GM21390 (cell line): ENCODE measurements around the gene EXOC8.
"Not testable (repeated sequence)": the region's sequence is repeated elsewhere in the genome, so short reads cannot be mapped to it uniquely, and the experiment has no call there.

Experiments used
- ATAC-seq: cut with Tn5 transposase; IDR thresholded peaks from one replicate; pipeline ENCODE4 v1.9.1; 2021; ENCODE audit not compliant: unreplicated experiment

EXOC8 gene

DNA sequence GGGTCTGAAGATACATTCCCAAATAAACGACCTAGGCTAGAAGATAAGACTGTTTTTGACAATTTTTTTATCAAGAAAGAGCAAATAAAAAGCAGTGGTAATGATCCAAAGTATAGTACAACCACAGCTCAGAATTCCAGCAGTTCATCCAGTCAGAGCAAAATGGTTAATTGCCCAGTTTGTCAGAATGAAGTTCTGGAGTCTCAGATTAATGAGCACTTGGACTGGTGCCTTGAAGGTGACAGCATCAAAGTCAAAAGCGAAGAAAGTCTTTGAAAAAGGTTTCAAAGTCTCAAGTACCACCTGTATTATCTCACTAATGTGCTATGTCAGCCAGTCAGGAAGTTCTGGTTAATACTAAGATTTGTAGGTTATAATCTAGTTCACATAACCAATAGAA lies 15.4 kb upstream of the EXOC8 start:
- no peak for ATAC-seq

DNA sequence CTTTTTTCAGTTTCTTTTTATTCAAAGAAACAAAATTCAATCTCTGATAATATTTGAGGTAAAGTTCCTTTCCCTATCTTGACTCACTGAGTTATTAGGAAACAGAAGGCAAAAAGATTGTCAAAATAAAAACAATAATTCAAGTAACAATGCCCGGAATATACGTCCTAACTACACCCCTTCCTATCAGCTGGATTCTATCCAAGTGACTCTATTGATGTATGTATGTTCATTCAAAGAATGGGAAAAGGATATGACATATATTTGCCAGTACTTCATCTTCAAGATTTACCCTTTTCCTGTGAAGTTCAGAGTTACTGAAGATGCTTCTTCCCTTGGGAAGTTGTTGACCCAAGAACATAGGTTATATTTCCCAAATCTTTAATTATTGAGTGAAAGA lies 14.2 kb upstream of the EXOC8 start:
- no peak for ATAC-seq

DNA sequence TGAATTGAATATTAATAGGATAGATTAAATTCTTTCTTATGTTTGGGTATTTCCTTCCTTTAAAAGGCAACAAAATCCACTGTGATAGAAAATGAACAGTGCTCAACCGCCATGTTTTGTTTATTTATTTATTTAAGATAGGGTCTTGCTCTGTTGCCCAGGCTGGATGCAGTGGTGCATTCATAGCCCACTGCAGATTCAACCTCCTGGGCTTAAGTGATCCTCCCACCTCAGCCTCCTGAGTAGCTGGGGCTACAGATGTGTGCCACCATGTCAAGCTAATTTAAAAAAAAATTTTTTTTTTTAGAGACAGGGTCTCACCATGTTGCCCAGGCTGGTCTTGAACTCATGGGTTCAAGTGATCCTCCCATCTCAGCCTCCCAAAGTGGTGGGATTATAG lies 11.2 kb upstream of the EXOC8 start:
- ATAC-seq, result not testable (repeated sequence)

DNA sequence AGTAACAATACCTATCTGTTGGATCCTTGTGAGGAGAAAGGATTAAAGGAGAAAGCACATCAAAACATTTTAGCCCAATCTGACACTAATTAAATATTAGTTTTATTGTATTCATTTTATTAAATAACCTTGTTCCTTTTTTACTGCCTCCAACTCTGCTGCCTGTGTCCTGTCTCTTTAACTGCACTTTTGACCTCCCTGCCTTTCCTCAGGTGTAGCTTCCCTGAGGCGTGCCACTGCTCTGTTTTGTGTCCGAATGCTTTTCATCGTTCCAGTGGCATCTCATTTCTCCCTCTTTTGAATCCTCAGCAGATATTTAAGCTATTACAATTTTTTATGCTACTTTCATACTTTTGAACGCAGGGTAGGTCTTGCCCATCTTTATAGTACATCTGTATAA lies 10.8 kb upstream of the EXOC8 start:
- ATAC-seq, result no peak

DNA sequence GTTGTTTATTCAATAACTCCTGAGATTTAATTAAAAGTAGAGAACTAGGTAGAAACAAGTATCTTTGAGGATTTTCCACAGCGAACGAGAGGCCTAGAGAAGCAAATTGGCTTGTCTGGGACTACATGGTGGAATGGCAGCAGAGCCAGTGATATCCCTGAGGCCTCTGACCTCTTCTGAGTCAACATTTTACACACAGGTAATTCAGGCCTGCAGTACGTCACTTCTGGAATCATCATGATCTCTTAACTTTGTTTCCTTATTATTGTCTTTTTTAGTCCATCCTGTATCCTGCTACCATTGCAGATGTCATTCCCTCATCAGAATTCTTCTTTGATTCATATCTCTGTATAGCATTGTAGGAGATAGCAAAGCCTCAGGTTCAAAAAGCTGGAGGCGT lies 10.3 kb upstream of the EXOC8 start:
- ATAC-seq, result no peak

DNA sequence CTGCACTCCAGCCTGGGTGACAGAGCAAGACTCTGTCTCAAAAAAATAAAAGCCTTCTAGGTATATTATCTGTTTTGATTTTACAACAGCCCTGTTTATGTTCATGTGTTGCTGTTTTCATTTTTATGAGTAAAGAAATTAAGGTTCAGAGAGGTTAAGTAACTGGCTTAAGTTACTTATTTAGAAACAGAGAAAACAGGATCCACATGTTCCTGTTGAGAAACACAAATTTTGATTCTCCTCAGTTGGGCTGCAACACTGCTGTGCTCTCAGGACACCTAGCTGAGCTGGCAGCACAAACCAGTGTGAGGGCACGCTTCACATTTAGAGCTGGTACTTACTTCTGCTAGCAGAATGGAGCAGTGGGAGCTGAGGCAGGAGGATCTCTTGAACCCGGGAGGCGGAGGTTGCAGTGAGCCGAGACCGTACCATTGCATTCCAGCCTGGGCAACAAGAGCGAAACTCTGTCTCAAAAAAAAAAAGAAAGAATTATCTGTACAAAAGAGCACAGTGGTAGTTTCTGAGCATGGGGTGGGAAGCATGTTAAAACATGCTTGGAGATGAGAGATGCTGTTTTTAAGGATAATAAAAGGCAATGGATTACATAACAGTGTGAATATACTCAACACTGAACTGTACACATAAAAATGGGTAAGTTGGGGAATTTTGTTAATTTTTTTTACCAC lies 2.8 kb upstream of the EXOC8 start:
- no peak for ATAC-seq

DNA sequence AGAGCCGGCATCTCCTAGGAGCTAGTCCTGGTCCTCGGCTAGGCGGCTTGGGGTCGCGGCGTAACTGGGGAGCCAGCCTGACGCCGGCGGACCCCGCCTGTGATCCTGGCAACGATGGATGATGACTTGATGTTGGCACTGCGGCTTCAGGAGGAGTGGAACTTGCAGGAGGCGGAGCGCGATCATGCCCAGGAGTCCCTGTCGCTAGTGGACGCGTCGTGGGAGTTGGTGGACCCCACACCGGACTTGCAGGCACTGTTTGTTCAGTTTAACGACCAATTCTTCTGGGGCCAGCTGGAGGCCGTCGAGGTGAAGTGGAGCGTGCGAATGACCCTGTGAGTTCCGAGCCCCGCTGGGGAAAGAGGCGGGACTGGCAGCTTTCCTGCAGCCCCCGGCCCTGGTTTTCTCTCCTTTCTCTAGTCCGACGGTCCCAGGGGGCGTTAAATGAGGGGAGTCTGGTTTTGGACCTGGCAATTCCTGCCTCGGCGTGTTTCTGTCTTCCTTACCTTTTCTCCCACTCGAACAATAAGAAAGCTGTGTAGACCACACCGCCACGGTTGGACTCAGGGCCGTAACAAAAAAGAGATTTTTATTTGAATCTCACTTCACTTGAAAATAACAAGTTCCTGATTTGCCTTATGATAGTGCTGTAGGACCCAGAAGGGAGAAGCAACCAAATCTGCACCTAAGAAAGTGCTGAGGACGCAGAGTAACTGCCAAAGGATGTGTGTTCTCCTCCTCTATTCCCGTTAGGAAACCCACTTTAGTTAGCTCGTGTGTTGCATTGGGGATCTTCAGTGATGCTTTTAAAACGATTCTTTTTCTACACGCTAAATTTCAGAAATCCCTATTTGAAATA lies 847 bp upstream of the EXOC8 start, which contains the start of gene SPRTN:
Gene SPRTN (plus strand): TSS at position 24 of the 859 bp plus-strand sequence. CDS start 91 bp downstream, at position 115.
- peak; percentile 5 for ATAC-seq

DNA sequence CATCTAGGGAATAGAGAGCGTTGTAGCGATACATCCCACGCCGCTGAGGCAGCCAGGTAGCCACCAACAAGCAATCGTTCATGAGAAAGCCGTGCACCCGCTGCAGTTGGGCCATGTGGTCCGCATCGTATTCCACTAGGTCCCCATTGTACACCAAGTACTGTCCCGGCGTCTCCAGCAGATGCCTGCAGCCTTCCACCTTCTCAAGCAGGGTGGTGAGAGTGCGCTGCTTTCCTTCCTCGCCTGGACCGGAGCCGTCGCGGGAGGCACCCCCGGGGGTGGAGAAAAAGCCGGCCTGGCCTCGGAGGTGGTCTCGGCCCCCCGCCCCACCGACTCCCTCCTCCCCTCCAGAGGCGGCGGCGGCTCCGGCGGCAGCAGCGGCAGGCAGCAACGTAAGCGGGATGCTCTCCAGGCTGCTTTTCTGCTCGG lies 595 bp downstream of the EXOC8 start:
- ATAC-seq, result peak; percentile 2

DNA sequence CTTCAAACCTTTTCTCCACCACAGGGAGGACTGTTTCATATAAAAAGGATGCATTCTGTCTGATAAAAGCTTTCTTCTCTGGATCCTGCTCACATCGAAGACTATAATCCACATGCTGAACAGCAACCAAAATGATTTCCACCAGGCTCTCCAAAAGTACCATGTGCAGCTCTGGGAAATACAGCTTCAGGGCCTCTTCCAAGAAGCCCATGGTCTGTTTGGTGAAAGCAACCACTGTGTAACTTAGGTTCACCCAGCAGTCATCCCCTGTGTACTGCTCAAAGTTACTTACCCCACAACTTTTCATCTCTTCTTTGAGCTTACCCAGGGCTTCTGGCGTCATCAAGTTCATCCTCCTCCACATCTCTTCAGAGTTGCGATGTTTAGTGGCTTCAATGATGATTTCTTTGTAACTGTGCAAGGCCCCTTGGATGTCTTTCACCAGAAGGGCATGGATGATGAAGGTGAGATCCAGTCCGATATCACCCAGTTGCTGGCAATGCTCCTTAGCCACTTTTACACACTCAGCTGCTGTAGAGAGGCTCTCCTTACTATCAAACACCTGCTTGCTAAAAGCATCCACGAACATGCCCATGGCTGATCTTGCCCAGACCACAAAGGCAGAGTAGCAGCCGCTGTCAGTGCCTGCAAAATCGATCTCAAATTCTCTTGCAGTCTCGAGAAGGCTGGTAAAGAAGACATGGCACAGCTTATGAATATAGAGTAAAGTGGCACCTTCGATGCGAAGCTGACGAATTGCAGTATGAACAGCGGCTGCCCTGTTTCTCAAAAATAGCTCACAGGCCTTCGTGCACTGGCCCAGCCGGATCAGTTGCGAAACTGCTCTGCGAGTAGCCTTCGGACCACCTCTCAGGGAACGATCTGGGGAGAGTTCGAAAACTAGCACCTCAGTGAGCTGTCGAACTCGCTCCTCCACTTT lies 1.7 kb downstream of the EXOC8 start:
- no peak for ATAC-seq

DNA sequence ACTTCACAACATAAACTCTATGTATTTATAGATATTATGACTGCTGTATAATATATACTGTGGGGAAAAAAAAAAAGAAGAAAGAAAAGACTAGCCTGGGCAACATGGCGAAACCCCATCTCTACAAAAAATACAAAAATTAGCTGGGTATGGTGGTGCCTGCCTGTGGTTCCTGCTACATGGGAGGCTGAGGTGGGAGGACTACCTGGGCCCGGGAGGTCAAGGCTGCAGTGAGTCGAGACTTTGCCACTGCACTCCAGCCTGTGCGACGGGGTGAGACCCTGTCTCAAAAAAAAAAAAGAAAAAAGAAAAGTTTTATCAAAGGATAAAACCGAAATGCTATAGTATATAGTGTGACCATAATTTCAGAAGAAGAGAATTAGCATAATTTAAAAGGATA lies 2.7 kb downstream of the EXOC8 start:
- ATAC-seq, result no peak

DNA sequence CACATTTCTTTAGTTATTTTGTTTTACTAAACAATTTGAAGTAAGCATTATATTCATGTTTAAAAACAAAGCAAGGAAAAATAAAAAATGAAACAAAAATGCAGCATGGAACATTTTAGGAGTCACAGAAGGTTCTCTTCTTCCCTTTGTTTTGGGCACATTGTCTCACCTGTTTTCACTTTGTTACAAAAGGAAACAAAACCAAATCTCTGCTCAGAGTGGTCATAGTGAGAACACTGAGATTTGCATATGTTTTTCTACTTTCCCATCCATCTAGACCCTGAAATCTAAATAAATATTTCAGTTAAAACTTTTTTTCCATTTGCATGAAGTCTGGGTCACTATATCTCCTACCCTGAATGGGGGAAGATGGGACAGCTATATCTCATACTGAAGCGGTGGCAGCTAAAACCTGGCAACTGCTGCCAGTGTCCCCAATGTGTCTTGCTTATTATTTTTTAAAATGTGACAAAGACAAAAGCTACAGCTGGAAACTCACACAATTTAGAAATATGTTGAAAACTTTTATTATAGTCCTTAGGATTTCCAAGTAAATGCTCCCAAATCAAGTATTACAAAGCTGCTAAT lies 3.5 kb downstream of the EXOC8 start:
- peak; percentile 34 for ATAC-seq

DNA sequence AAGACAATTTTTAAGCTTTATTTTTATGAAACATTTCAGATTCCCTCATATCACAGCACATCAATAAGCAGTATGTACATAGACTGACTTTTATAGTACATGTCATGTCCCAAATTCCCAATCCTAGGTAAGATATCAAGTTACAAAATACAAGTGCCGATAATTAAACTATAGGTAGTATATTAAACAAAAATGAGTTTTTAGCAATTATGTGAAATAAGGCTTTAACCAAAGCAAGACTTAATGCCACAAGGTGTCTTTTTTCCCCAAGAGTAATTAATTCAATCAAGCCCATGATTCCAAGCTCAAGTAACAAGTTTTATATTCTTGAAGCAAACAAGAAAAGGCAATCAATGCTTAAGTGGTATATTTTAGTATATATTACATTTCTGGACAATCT lies 4.9 kb downstream of the EXOC8 start:
- ATAC-seq, result no peak

DNA sequence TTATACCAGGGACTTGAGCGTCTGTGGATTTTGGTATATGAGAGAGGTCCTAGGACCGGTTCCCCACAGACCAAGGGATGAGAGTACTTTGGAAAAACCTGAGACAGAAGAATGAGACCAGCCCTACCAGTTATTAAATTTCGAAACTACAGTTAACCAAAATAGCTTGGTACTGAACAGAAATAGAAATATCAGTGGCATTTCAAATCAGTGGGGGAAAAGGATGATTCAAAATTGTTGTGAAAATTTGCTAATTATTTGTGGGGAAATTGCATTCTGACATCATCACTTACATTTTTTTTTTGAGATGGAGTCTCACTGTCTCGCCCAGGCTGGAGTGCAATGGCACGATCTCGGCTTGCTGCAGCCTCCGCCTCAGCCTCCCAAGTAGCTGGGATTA lies 8.2 kb downstream of the EXOC8 start:
- ATAC-seq, result no peak

DNA sequence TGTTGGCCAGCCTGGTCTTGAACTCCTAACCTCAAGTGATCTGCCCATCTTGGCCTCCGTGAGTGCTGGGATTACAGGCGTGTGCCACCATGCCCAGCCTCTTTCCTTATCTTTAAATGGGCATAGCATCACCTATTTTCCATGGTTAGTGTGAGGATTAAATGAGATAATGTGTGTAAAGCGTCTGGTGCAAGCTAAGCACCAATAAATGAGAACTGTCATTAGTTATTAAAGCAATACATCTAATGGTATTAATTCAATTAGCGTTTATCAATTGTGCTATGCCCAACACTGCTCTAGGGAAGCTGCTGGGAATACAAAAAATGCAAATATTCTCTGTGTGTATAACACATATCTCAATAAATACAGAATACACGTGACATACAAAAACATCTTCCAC lies 10.0 kb downstream of the EXOC8 start:
- ATAC-seq, result no peak

DNA sequence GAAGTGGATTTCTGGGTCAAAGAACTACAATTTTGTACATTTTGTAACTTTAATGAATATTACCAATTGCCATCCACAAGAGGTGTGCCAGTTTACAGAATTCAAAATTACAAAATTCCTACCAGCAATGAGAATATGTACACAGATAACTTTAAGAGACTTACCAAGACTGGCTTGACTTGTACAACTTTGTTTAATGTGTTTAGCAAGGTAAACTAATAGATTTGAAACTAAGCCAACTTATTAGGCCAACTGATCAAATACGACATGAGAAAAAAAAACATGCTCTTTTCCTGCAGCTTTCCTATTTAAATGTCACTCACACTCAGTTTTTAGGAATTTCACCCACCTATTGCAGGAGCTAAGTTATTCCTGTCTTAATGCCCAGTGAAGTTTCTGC lies 11.4 kb downstream of the EXOC8 start:
- ATAC-seq, result no peak

DNA sequence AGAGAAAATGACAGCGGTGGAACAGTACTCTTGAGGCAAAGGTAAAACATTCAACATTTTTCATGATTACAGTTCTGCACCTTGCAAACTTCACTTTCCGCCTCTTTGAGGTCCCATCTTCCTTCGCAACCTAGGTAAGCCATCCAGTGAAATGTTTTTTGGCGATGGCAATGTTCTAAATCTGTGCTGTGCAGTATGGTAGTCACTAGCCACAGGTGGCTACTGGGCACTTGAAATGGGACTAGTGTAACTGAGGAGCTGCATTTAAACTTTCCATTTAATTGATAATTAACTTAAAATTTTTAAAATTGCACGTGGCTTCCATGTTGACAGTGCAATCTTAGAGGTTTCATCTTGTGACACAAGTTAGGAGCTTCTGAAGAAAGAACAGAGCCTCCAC lies 13.0 kb downstream of the EXOC8 start:
- ATAC-seq, result no peak

DNA sequence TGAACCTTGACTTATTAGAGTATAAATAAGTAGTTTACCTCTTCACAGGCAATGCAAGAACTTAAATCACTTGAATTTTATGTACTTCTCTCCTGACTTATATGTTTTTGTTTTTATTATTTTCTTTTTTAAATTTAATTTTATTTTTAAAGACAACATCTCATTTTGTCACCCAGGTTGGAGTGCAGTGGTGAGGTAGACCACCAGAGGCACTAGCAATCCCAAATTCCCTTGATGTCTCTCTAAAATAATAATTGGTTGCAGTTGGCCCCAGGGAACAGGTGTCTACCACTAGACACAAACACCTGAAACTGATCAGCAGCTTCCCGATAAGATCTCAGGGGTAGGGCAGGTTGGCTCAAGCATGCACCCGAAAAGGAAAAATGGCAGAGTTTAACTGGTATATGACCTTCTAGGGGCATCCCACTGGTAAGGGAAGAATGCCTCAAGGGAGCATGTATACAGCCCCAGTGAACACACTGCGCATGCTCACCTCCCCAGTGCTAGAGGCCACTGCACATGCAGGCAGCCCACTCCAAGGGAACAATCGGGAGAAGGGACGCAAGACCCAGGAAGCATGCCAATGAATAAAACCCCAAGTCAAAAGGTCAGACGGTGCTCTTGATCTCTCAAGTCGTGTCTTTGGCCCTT lies 14.6 kb downstream of the EXOC8 start:
- no peak for ATAC-seq

DNA sequence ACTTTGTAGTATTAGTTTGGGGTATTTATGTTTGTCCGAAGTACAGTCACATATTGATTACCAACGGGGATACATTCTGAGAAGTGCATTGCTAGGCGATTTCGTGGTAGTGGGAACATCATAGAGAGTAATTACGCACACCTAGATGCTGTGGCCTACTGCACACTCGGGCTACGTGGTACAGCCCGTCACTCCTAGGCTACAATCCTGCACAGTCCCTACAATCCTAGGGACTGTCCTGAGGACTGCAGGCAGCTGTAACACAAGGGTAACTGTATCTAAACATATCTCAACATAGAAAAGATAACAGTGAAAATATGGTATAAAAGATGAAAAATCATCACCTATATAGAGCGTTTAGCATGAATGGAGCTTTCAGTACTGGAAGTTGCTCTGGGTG lies 18.6 kb downstream of the EXOC8 start:
- ATAC-seq, result no peak

DNA sequence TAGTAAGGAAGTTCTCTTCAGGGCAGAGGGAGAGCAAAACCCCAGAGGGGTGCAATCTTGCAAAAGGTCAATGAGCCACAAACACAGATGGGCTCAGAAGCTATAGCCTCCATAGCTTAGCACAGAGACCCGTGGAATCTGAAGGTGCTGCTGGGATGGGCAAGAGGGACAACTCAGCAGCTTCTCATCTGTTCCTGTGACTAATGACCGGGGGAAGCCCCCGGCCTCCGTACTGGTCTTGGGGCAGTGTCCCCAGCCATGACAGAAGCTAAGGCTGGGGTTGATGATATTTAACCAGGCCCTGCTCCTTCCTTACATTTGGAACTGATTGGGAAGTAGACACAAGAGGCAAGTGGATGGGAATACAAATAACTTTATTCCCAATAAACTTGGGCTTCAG lies 19.1 kb downstream of the EXOC8 start:
- ATAC-seq, result no peak

DNA sequence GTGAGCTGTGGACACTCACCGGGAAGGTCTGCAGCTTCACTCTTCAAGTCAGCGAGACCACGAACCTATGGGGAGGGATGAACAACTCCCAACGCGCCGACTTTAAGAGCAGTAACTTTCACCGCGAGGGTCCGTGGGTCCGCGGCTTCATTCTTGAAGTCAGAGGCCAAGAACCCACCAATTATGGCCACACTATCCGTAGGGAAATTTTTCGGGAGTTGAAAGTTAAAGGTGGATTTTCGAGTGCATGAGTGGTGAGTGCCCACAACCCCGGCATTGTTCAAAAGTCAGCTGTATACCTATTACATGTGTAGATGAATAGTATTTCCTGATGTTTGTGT lies 19.7 kb downstream of the EXOC8 start:
- no peak for ATAC-seq
